Heart left ventricle (tissue), 16 donors: Measurements from ENCODE around the gene RBX1. TPM values are rescaled to one million over a fixed set of nuclear protein-coding genes. Genes with fewer than 3 reads are reported as not detected.

Experiments used
- ATAC-seq, 4 donors: fragments of 200-7000 bp; cut with Tn5 transposase; one replicate each; pipeline ENCODE4 v1.9.1; 2020 to 2022; ENCODE audit warnings: moderate library complexity in 4 of 4, mild to moderate bottlenecking in 3 of 4, moderate number of reproducible peaks in 1 of 4
- DNase-seq, 5 donors: peaks; one replicate each; pipeline ENCODE4 v3.0.0-alpha.2; 2020
- H3K27ac ChIP-seq, 12 donors: fragments of 200-600 bp; sonication (generic) in 4 of 12; one replicate each; pipeline versions ENCODE4 v1.5.0 to v1.8.0; 2016 to 2022; ENCODE audit warnings: mild to moderate bottlenecking in 2 of 12
- H3K27me3 ChIP-seq, 9 donors: fragments of 200-600 bp; sonication (generic) in 2 of 9; one replicate each; pipeline versions ENCODE4 v1.5.1 to v1.8.0; 2016 to 2022; ENCODE audit warnings: mild to moderate bottlenecking in 3 of 9
- H3K36me3 ChIP-seq, 9 donors: fragments of 200-600 bp; sonication (generic) in 2 of 9; one replicate each; pipeline versions ENCODE4 v1.5.0 to v1.8.0; 2018 to 2022; ENCODE audit warnings: mild to moderate bottlenecking in 2 of 9
- H3K4me1 ChIP-seq, 12 donors: fragments of 200-600 bp; sonication (generic) in 4 of 12; one replicate each; pipeline versions ENCODE4 v1.5.0 to v1.8.0; 2016 to 2022; ENCODE audit warnings: mild to moderate bottlenecking in 3 of 12
- H3K4me3 ChIP-seq, 12 donors: fragments of 200-600 bp; sonication (generic) in 4 of 12; one replicate each; pipeline versions ENCODE4 v1.5.0 to v1.8.0; 2017 to 2022; ENCODE audit warnings: mild to moderate bottlenecking in 9 of 12, moderate library complexity in 4 of 12
- H3K9me3 ChIP-seq, 12 donors: fragments of 200-600 bp; sonication (generic) in 4 of 12; one replicate each; pipeline versions ENCODE4 v1.5.0 to v1.8.0; 2016 to 2022; ENCODE audit warnings: mild to moderate bottlenecking in 1 of 12
- CTCF ChIP-seq, 12 donors: fragments of 200-600 bp; sonication (generic) in 4 of 12; IDR thresholded peaks; one replicate each; pipeline versions ENCODE4 v1.5.0 to v1.8.0; 2018 to 2022; ENCODE audit warnings: antibody characterized with exemption in 12 of 12, mild to moderate bottlenecking in 5 of 12
- POLR2A ChIP-seq, 2 donors: fragments of 450-650 bp; IDR thresholded peaks; one replicate each; pipeline ENCODE4 v1.6.1; 2017; ENCODE audit warnings: antibody characterized with exemption in 2 of 2, mild to moderate bottlenecking in 2 of 2, moderate library complexity in 2 of 2
- WGBS, 4 donors: extraction: QIAGEN DNeasy Blood & Tissue Kit in 2 of 4; methylation state at CpG; one replicate each; pipeline versions ENCODE4 v1.1.5 to v1.1.7; 2013 to 2018; 5-methylcytosine and 5-hydroxymethylcytosine counted together
- intact Hi-C, 10 donors: fragments of 100-400 bp; cut with DNase I; formaldehyde crosslinking; loops; one replicate each; pipeline versions ENCODE4 v1.11.1 to v1.14.2; 2022
- polyA plus RNA-seq, 2 donors: library from polyadenylated mRNA; stranded (reverse); fragments of 200-250 nt; gene quantifications; one replicate each; pipeline ENCODE4 v1.2.3, GENCODE V29; 2013
- total RNA-seq, 9 donors: library from RNA; depleted of rRNA in 2 of 9; stranded (reverse); fragments of >200 nt in 2 of 9; fragmentation: NEBNext Ultra II Directional in 3 of 9; extraction: Animal tissue kit (Norgen Biotek cat#: 25700) in 3 of 9; gene quantifications; one replicate each; pipeline versions ENCODE4 v1.1.0 to v1.2.4, GENCODE V29; 2016 to 2023
- donor health status: ischemic (EF 13 %, LVEDD 7.1; RV severe dilation, severe dysfunction).
- donor health status: healthy with polysubstance abuse.
- donor health status: DM: no; HTN: yes; CAD: no.
- donor health status: DM: no; HTN: no; CAD: no.
- donor health status: ischemic (EF 25% LVEDD 6.9; RV normal size, moderate dysfunction).
- donor health status: ischemic (EF 25% LVEDD 5.7; RV mildly dilated, moderate dysfunction).
- donor health status: healthy.
- donor health status: DM: yes; HTN: yes; CAD: no.
- donor health status: ischemic (EF 35%, LVEDD 5.7; RV mildly dilated, moderate dysfunction).
- donor health status: nonischemic (EF 11% LVEDD 7.7; RV severe dilation, severe dysfunction).
- donor health status: DM: yes; HTN: yes; CAD: no.
- donor health status: PGD.
- donor health status: ischemic (EF 29% LVEDD 5.4; RV normal size, mild dysfunction).
- donor health status: nonischemic (EF 23%, LVEDD 6.1; RV moderate dilation, normal function).

Gene RBX1
- total and polyA plus RNA-seq, 11 donors: 44.1 to 119 (median 60.8) TPM

GRCh38 chr22:40965936-40966725, 15.0 kb downstream of the RBX1 start:
- Histone ChIP-seq H3K27ac (peak overlapping the region in 6 of 12 donors; percentile 8 to 73 (median 43)), H3K4me3 (no peak overlapping the region), H3K36me3 (peaks cover 0 to 98% (median 84%) of the 10 kb centered on the region in 9 donors), H3K9me3 (no peaks in the 10 kb centered on the region), H3K4me1 (peaks cover 0 to 33% (median 17%) of the 10 kb centered on the region in 12 donors), H3K27me3 (no peaks in the 10 kb centered on the region)
- intact Hi-C loops: loop anchor here in 1 of 10 donors (10.0 kb wide), 1 partner anchor 49 kb away; no protein-coding TSS in a partner anchor
- DNase-seq (no peak), ATAC-seq (peak; percentile 30 to 61 (median 50))
- 57 to 68% (median 62%) methylated on average over 8 of the region's 8 CpGs for WGBS, 4 donors
- TF ChIP-seq POLR2A (IDR thresholded peaks at IDR 0.05) (no peak), CTCF (IDR thresholded peaks at IDR 0.05) (no peak)

GRCh38 chr22:40966726-40967085, 15.5 kb downstream of the RBX1 start:
- TF ChIP-seq POLR2A (IDR thresholded peaks at IDR 0.05) (no peak), CTCF (IDR thresholded peaks at IDR 0.05) (no peak)
- intact Hi-C loops: loop anchor here in 1 of 10 donors (10.0 kb wide), 1 partner anchor 48 kb away; no protein-coding TSS in a partner anchor
- H3K4me3 ChIP-seq: no peak overlapping the region
- peaks cover 0 to 97% (median 85%) of the 10 kb centered on the region in 9 donors for H3K36me3 ChIP-seq
- no peaks in the 10 kb centered on the region for H3K9me3 ChIP-seq
- WGBS, 4 donors: 72 to 83% (median 80%) methylated on average over 7 of the region's 7 CpGs
- DNase-seq (no peak), ATAC-seq (no peak)
- no peaks in the 10 kb centered on the region for H3K27me3 ChIP-seq
- peak overlapping the region in 1 of 12 donors; percentile 73 for H3K27ac ChIP-seq
- H3K4me1 ChIP-seq: peaks cover 0 to 30% (median 17%) of the 10 kb centered on the region in 12 donors

GRCh38 chr22:40967111-40967760, 16.1 kb downstream of the RBX1 start:
- no peak overlapping the region for H3K4me3 ChIP-seq
- ATAC-seq: peak in 1 of 4 donors; percentile 49
- H3K27me3 ChIP-seq: no peaks in the 10 kb centered on the region
- H3K36me3 ChIP-seq: peaks cover 0 to 97% (median 89%) of the 10 kb centered on the region in 9 donors
- peak overlapping the region in 1 of 12 donors; percentile 73 for H3K27ac ChIP-seq
- TF ChIP-seq CTCF (IDR thresholded peaks at IDR 0.05) (no peak), POLR2A (IDR thresholded peaks at IDR 0.05) (no peak)
- 72 to 79% (median 75%) methylated on average over 8 of the region's 8 CpGs for WGBS, 4 donors
- intact Hi-C loops: loop anchor here in 1 of 10 donors (10.0 kb wide), 1 partner anchor 48 kb away; no protein-coding TSS in a partner anchor
- H3K4me1 ChIP-seq: peaks cover 0 to 28% (median 17%) of the 10 kb centered on the region in 12 donors
- no peak for DNase-seq
- no peaks in the 10 kb centered on the region for H3K9me3 ChIP-seq

- H3K4me3 ChIP-seq: no peak overlapping the region
- no peaks in the 10 kb centered on the region for H3K27me3 ChIP-seq
- 89 to 94% (median 92%) methylated on average over 6 of the region's 6 CpGs for WGBS, 4 donors
- TF ChIP-seq CTCF (IDR thresholded peaks at IDR 0.05): no peak
- TF ChIP-seq POLR2A (IDR thresholded peaks at IDR 0.05): no peak
- peaks cover 0 to 2% (median 0%) of the 10 kb centered on the region in 12 donors for H3K4me1 ChIP-seq
- no peak overlapping the region for H3K27ac ChIP-seq
- peaks cover 0 to 61% (median 54%) of the 10 kb centered on the region in 9 donors for H3K36me3 ChIP-seq
- DNase-seq: no peak
- H3K9me3 ChIP-seq: no peaks in the 10 kb centered on the region
- intact Hi-C loops: no loop called here
- ATAC-seq: no peak
These were observed 21.4 kb downstream of the RBX1 start for GRCh38 chr22:40972587-40972986.
